GM12875 (cell line): ENCODE data around the gene RHEX.
"Not testable (repeated sequence)": the region's sequence is repeated elsewhere in the genome, so short reads cannot be mapped to it uniquely, and the experiment has no call there.

ENCODE experiments used
- H3K4me3 ChIP-seq: one replicate; pipeline ENCODE4 v1.5.1; 2011; ENCODE audit warnings: low read depth, low read length, control low read depth
- TF ChIP-seq, protein P1 (sequence below): IDR thresholded peaks from 2 replicates; pipeline ENCODE4 v1.5.1; 2011; ENCODE audit warnings: low read depth, mild to moderate bottlenecking, control low read depth, inconsistent platforms, low read length, moderate library complexity, borderline replicate concordance; ENCODE audit not compliant: insufficient read depth

RHEX gene

DNA sequence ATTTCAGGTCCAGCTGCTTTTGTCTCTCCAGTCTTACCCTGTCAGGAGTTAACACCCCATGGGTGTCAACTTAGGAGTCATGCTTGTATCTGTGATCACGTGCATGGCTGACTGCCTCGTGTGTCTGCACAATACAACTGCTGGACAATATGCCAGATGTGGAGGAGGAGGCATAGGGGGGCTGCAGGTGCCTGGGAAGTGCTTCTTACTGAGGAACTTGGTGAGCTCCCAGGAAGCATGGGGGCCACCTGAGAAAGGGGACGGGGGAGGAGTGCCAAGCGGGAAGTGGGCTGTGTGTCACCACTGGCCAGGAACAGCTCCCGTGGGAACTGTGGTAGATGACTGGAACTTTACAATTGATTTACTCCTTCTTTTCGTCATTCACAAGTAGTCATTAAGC is 9.5 kb downstream of the RHEX start:
- TF ChIP-seq, protein P1, sequence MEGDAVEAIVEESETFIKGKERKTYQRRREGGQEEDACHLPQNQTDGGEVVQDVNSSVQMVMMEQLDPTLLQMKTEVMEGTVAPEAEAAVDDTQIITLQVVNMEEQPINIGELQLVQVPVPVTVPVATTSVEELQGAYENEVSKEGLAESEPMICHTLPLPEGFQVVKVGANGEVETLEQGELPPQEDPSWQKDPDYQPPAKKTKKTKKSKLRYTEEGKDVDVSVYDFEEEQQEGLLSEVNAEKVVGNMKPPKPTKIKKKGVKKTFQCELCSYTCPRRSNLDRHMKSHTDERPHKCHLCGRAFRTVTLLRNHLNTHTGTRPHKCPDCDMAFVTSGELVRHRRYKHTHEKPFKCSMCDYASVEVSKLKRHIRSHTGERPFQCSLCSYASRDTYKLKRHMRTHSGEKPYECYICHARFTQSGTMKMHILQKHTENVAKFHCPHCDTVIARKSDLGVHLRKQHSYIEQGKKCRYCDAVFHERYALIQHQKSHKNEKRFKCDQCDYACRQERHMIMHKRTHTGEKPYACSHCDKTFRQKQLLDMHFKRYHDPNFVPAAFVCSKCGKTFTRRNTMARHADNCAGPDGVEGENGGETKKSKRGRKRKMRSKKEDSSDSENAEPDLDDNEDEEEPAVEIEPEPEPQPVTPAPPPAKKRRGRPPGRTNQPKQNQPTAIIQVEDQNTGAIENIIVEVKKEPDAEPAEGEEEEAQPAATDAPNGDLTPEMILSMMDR = no peak
- no peak overlapping the region for H3K4me3 ChIP-seq

DNA sequence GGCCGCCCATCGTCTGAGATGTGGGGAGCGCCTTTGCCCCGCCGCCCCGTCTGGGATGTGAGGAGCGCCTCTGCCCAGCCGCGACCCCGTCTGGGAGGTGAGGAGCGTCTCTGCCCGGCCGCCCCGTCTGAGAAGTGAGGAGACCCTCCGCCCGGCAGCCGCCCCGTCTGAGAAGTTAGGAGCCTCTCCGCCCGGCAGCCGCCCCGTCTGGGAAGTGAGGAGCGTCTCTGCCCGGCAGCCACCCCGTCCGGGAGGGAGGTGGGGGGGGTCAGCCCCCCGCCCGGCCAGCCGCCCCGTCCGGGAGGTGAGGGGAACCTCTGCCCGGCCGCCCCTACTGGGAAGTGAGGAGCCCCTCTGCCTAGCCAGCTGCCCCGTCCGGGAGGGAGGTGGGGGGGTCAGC is 11.0 kb downstream of the RHEX start:
- not testable (repeated sequence) for H3K4me3 ChIP-seq

DNA sequence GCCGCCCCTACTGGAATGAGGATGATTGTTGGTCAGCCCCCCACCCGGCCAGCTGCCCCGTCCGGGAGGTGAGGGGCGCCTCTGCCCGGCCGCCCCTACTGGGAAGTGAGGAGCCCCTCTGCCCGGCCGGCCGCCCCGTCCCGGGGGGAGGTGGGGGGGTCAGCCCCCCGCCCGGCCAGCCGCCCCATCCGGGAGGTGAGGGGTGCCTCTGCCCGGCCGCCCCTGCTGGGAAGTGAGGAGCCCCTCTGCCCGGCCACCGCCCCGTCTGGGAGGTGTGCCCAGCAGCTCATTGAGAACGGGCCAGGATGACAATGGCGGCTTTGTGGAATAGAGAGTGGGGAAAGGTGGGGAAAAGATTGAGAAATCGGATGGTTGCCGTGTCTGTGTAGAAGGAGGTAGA is 11.5 kb downstream of the RHEX start:
- not testable (repeated sequence) for H3K4me3 ChIP-seq

DNA sequence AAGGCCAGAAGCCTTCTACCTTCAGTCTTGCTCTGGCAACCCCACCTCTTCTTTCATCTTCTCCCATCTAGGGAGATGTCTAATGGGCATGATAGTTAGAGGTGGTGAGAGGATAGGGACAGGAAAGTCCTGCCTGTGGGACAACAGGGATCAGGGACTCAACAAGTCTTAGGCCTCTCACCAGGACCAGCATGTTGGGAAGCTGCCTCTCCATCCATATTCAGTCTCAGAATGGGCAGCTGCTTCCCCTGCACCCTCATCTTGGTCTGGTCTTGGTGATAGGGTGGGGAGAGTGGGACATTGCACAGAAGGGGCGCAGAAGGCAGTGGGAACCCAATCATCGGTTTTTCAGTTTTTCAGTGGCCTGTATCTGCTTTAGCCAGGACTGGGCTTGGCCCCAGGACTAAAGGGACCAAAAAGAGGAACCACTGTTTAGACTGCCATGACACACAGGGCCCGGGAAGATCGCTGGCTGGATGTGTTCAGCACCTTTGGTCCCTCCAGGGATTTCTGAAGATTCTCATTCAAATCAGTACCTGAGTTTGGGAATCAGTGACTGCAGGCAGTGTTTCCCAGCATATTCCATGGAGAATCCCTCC is 12.7 kb downstream of the RHEX start:
- TF ChIP-seq, protein P1 = no peak
- no peak overlapping the region for H3K4me3 ChIP-seq

DNA sequence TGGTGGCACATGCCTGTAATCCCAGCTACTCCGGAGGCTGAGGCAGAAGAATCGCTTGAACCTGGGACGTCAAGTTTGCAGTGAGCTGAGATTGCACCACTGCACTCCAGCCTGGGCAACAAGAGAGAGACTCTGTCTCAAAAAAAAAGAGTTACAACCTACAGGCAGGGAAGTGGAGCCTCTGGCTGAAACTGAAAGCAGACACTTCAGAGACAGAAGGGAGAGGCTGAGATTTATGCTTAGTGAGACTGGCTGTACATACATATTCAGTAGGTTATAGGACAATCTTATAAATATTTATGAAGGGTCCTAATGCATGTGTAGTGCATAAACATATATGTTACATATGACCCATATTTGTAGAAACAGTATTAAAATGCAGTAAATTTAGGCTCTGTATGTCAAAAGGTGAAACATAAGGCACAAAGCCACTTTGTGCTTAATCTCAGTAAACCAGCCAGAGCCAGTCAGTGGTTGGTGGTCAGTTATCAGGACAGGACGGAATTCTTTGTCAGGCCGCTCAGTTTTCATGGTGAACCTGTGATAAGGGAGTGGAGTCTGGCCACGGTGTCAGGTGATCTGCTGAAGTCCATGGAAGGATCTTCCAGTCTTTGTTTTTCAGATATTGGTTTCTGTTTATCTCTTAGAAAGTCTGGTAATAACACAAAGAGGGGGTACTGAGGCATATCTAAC is 13.7 kb downstream of the RHEX start:
- TF ChIP-seq, protein P1 = no peak
- H3K4me3 ChIP-seq = no peak overlapping the region

DNA sequence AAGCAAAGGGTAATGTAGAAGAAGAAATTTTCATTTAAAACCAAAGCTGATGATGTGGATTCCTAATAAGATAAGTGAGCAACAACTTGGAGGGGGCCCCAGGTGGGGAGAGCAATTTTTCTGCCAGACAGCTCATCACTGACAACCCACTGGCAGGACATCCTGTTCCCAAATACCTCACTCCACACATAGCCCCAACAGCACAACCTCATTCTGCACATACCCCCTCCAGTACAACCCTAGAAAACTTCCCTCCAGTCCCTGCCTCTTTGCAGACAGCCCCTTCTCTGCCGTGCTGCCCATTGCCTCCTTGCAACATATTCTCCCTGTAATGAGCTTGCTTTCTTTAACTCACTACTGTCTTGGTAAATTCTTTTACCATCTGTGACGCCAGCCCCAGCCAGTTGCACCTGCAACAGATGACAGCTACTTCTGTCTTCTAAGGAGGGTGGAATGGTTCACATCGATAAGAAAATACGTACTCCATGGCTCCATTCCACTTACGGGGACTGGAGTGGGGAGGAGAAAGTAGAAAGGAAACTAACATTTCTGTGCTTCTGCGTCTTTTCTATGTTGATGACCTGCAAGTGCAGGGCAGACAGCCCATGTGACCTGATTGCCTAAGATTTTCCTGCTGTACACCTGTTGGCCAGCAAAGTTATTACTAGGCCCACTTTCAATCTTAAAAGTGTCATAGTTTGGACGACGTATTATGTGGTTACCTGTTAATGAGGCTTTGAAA is 14.7 kb downstream of the RHEX start:
- TF ChIP-seq, protein P1 = no peak
- H3K4me3 ChIP-seq = no peak overlapping the region

DNA sequence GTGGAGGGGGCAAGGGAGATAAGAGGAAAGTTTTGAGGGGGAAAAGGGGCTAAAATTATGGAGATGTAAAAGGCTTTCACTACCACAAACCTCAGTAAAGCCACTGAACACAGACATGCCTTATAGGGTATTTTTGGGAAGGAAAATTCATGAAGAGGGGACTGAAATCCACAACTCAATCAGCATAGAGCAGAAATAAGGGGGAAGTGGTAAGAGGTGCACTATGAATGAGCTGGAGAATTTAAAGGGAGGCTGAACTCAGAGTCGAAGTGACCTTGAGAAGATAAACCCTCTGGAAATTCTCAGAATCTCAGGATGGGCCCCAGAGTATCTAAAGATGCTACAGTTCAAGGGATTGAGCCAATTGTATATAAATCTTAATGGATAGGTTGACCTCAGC is 15.3 kb downstream of the RHEX start:
- H3K4me3 ChIP-seq = no peak overlapping the region
- TF ChIP-seq, protein P1 = no peak
